SU-DHL-6 (cell line): ENCODE measurements around the gene PRND.

Experiments used
- CTCF ChIP-seq: fragments of 200-600 bp; sonication (generic); IDR thresholded peaks from one replicate; pipeline ENCODE4 v1.5.1; 2017; ENCODE audit warnings: antibody characterized with exemption, mild to moderate bottlenecking, low read length, moderate library complexity; ENCODE audit not compliant: insufficient read depth, poor library complexity, severe bottlenecking
- EZH2phosphoT487 ChIP-seq: fragments of 200-600 bp; sonication (generic), shearing (Covaris generic); conservative IDR thresholded peaks from 2 replicates; pipeline ENCODE4 v1.6.1; 2018; ENCODE audit warnings: mild to moderate bottlenecking, antibody characterized with exemption, low read length, moderate library complexity, mixed read lengths

GRCh38 chr20:4673371-4674001 is 48.2 kb upstream of the PRND start:
- TF ChIP-seq CTCF (no peak), EZH2phosphoT487 (no peak)
